ENCODE results near the gene UNC5A. TPM values are rescaled to one million over a fixed set of nuclear protein-coding genes. Genes with fewer than 3 reads are reported as not detected.

Gene UNC5A
- total and polyA plus RNA-seq, 10 of the 15 experiments (the other 5 are each of a cell fraction or from before 2014, with no cell fraction given), result not detected

- TF ChIP-seq, protein P1, sequence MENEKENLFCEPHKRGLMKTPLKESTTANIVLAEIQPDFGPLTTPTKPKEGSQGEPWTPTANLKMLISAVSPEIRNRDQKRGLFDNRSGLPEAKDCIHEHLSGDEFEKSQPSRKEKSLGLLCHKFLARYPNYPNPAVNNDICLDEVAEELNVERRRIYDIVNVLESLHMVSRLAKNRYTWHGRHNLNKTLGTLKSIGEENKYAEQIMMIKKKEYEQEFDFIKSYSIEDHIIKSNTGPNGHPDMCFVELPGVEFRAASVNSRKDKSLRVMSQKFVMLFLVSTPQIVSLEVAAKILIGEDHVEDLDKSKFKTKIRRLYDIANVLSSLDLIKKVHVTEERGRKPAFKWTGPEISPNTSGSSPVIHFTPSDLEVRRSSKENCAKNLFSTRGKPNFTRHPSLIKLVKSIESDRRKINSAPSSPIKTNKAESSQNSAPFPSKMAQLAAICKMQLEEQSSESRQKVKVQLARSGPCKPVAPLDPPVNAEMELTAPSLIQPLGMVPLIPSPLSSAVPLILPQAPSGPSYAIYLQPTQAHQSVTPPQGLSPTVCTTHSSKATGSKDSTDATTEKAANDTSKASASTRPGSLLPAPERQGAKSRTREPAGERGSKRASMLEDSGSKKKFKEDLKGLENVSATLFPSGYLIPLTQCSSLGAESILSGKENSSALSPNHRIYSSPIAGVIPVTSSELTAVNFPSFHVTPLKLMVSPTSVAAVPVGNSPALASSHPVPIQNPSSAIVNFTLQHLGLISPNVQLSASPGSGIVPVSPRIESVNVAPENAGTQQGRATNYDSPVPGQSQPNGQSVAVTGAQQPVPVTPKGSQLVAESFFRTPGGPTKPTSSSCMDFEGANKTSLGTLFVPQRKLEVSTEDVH (IDR thresholded peaks at IDR 0.05; ENCODE audit: low read depth, partially characterized antibody), result no peak
Measured at GRCh38 chr5:176915906-176916305, 105.5 kb downstream of the UNC5A start (continued).

GRCh38 chr5:176916337-176916736 is 106.0 kb downstream of the UNC5A start:
- no TSS peak for BruUV-seq (replicated peaks)

More at GRCh38 chr5:176916337-176916736, 106.0 kb downstream of the UNC5A start:
- H3K27ac ChIP-seq (ENCODE audit: control insufficient read depth, insufficient read depth), result no peak overlapping the region
- H3K4me2 ChIP-seq (ENCODE audit: control insufficient read depth, insufficient read depth), result no peak overlapping the region
- no peak overlapping the region for H3K9ac ChIP-seq (ENCODE audit: control insufficient read depth, insufficient read depth, low read length)
- ChIA-PET SMC1A (ENCODE audit: uncharacterized antibody, unreplicated experiment) (no interaction called here), CTCF (interaction anchor here (0.6 to 1.6 kb wide), 5 partner anchors 10 to 258 kb away, joined by 3 to 6 read pairs (median 3); no protein-coding TSS in a partner anchor), RAD21 (ENCODE audit: unreplicated experiment) (interaction anchor here (1.6 kb wide), 1 partner anchor 14 kb away, joined by 8 read pairs; no protein-coding TSS in a partner anchor), POLR2A (no interaction called here)
- no peaks in the 10 kb centered on the region for H3K27me3 ChIP-seq (replicated peaks in 1 of 2; ENCODE audit: control insufficient read depth in 2 of 2, insufficient read depth in 2 of 2, low read length in 1 of 2)
- no peaks in the 10 kb centered on the region for H3K9me3 ChIP-seq (replicated peaks; ENCODE audit: control insufficient read depth, insufficient read depth, low read length)
- TF ChIP-seq NR2C1 (IDR thresholded peaks at IDR 0.05) (no peak), POLR2AphosphoS5 (IDR thresholded peaks at IDR 0.05; ENCODE audit: low read length) (no peak), SMAD5 (IDR thresholded peaks at IDR 0.05; ENCODE audit: low read depth) (no peak), KAT2A (conservative IDR thresholded peaks at IDR 0.05; ENCODE audit: control insufficient read depth, low read depth, low read length) (no peak), MEF2A (IDR thresholded peaks at IDR 0.05; ENCODE audit: insufficient read depth, low read depth, low read length) (no peak), BRCA1 (IDR thresholded peaks at IDR 0.05; ENCODE audit: low read depth, low read length) (no peak), KDM1A (IDR thresholded peaks at IDR 0.05; ENCODE audit: borderline replicate concordance) (no peak), PAX8 (IDR thresholded peaks at IDR 0.05) (no peak), KLF5 (IDR thresholded peaks at IDR 0.05; ENCODE audit: partially characterized antibody) (no peak), NRF1 (conservative IDR thresholded peaks at IDR 0.05; ENCODE audit: low read depth, low read length) (no peak), E2F4 (IDR thresholded peaks at IDR 0.05; ENCODE audit: low read depth, low read length) (no peak), STAT3 (IDR thresholded peaks at IDR 0.05; ENCODE audit: low read depth, low read length) (no peak), BACH1 (IDR thresholded peaks at IDR 0.05; ENCODE audit: borderline replicate concordance) (no peak)
- TF ChIP-seq, protein P2, sequence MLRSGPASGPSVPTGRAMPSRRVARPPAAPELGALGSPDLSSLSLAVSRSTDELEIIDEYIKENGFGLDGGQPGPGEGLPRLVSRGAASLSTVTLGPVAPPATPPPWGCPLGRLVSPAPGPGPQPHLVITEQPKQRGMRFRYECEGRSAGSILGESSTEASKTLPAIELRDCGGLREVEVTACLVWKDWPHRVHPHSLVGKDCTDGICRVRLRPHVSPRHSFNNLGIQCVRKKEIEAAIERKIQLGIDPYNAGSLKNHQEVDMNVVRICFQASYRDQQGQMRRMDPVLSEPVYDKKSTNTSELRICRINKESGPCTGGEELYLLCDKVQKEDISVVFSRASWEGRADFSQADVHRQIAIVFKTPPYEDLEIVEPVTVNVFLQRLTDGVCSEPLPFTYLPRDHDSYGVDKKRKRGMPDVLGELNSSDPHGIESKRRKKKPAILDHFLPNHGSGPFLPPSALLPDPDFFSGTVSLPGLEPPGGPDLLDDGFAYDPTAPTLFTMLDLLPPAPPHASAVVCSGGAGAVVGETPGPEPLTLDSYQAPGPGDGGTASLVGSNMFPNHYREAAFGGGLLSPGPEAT (IDR thresholded peaks at IDR 0.05; ENCODE audit: low read depth), result no peak
- TF ChIP-seq, protein P3, sequence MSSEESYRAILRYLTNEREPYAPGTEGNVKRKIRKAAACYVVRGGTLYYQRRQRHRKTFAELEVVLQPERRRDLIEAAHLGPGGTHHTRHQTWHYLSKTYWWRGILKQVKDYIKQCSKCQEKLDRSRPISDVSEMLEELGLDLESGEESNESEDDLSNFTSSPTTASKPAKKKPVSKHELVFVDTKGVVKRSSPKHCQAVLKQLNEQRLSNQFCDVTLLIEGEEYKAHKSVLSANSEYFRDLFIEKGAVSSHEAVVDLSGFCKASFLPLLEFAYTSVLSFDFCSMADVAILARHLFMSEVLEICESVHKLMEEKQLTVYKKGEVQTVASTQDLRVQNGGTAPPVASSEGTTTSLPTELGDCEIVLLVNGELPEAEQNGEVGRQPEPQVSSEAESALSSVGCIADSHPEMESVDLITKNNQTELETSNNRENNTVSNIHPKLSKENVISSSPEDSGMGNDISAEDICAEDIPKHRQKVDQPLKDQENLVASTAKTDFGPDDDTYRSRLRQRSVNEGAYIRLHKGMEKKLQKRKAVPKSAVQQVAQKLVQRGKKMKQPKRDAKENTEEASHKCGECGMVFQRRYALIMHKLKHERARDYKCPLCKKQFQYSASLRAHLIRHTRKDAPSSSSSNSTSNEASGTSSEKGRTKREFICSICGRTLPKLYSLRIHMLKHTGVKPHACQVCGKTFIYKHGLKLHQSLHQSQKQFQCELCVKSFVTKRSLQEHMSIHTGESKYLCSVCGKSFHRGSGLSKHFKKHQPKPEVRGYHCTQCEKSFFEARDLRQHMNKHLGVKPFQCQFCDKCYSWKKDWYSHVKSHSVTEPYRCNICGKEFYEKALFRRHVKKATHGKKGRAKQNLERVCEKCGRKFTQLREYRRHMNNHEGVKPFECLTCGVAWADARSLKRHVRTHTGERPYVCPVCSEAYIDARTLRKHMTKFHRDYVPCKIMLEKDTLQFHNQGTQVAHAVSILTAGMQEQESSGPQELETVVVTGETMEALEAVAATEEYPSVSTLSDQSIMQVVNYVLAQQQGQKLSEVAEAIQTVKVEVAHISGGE (CRISPR knock-in tag; IDR thresholded peaks at IDR 0.05), result no peak
- H3K36me3 ChIP-seq (ENCODE audit: control insufficient read depth in 2 of 2, insufficient read depth in 2 of 2, low read length in 1 of 2), result peaks cover 0 to 17% of the 10 kb centered on the region in 2 experiments; a peak in 2 of 4 replicates
- in situ Hi-C loops (cut with MboI), result no loop called here
- H3K79me2 ChIP-seq (ENCODE audit: control insufficient read depth, insufficient read depth, low read length), result no peaks in the 10 kb centered on the region; the same call in 1 of the 2 replicates
- no peak overlapping the region for H3K4me3 ChIP-seq
- no peaks in the 10 kb centered on the region for H4K20me1 ChIP-seq (ENCODE audit: control insufficient read depth, insufficient read depth)
- no peaks in the 10 kb centered on the region for H3K4me1 ChIP-seq (ENCODE audit: control insufficient read depth, insufficient read depth, low read length)
- H2AFZ ChIP-seq (ENCODE audit: control insufficient read depth, low read depth, low read length), result no peak overlapping the region
- intact Hi-C loops (cut with micrococcal nuclease; ENCODE audit: unreplicated experiment), result no loop called here
- no peak for DNase-seq (ENCODE audit: low read depth, low spot score)
- no peak for ATAC-seq
- no peak for FAIRE-seq

Data from GM12878 (cell line).